ENCODE data around the gene GUCY1A2. TPM values are rescaled to one million over a fixed set of nuclear protein-coding genes. Genes with fewer than 3 reads are reported as not detected.

The GUCY1A2 gene
- total and polyA plus RNA-seq, 2 experiments from 2014 or later, result 0.15 to 0.54 TPM

- Histone ChIP-seq H3K4me1 (ENCODE audit: insufficient read depth) (peaks cover 7% of the 10 kb centered on the region; the same call in 1 of the 2 replicates), H3K79me2 (ENCODE audit: insufficient read depth) (no peaks in the 10 kb centered on the region), H4K20me1 (ENCODE audit: insufficient read depth) (no peaks in the 10 kb centered on the region), H3K4me2 (ENCODE audit: unreplicated experiment) (no peak overlapping the region), H3F3A (ENCODE audit: insufficient read depth) (no peaks in the 10 kb centered on the region), H3K9ac (no peak overlapping the region), H3K27ac (no peak overlapping the region), H3K9me3 (ENCODE audit: low read depth) (no peaks in the 10 kb centered on the region), H3K9me2 (ENCODE audit: insufficient read depth) (peaks cover 8% of the 10 kb centered on the region; the same call in 1 of the 2 replicates), H3K27me3 (replicated peaks; ENCODE audit: insufficient read depth) (no peaks in the 10 kb centered on the region), H3K36me3 (ENCODE audit: low read depth) (no peaks in the 10 kb centered on the region), H2AFZ (no peak overlapping the region), H3K4me3 (no peak overlapping the region)
- WGBS, 2 experiments (ENCODE audit: low coverage in 1 of 2, low lambda C conversion rate in 2 of 2, missing lambda C conversion rate in 2 of 2), result 42 to 53% methylated on average over 1 of the region's 1 CpG
- no peak for TF ChIP-seq EZH2 (IDR thresholded peaks at IDR 0.05; ENCODE audit: insufficient read depth, poor library complexity, severe bottlenecking)
- no peak for TF ChIP-seq EZH2phosphoT487 (IDR thresholded peaks at IDR 0.05; ENCODE audit: insufficient read depth, low read depth)
- in situ Hi-C loops (cut with MboI), result no loop called here
- peak; percentile 6 for DNase-seq
These were observed 48.5 kb downstream of the GUCY1A2 start for GRCh38 chr11:106969644-106970355.

GRCh38 chr11:106962995-106963394 is 55.3 kb downstream of the GUCY1A2 start:
- in situ Hi-C loops (cut with MboI), result no loop called here
- H3K36me3 ChIP-seq (ENCODE audit: low read depth), result no peaks in the 10 kb centered on the region
- H3K4me1 ChIP-seq (ENCODE audit: insufficient read depth), result peaks cover 27% of the 10 kb centered on the region
- no peak overlapping the region for H3K4me3 ChIP-seq
- H3K79me2 ChIP-seq (ENCODE audit: insufficient read depth), result no peaks in the 10 kb centered on the region
- H4K20me1 ChIP-seq (ENCODE audit: insufficient read depth), result no peaks in the 10 kb centered on the region
- H3K9ac ChIP-seq, result no peak overlapping the region
- no peak overlapping the region for H2AFZ ChIP-seq
- no peak overlapping the region for H3K4me2 ChIP-seq (ENCODE audit: unreplicated experiment)
- H3K9me3 ChIP-seq (ENCODE audit: low read depth), result no peaks in the 10 kb centered on the region
- DNase-seq, result no peak
- H3K9me2 ChIP-seq (ENCODE audit: insufficient read depth), result no peaks in the 10 kb centered on the region
- H3K27me3 ChIP-seq (replicated peaks; ENCODE audit: insufficient read depth), result no peaks in the 10 kb centered on the region
- no peak overlapping the region for H3K27ac ChIP-seq
- WGBS, 2 experiments (ENCODE audit: low coverage in 1 of 2, low lambda C conversion rate in 2 of 2, missing lambda C conversion rate in 2 of 2), result 93 to 97% methylated on average over 2 of the region's 2 CpGs
- H3F3A ChIP-seq (ENCODE audit: insufficient read depth), result peaks cover 18% of the 10 kb centered on the region
- no peak for TF ChIP-seq EZH2 (IDR thresholded peaks at IDR 0.05; ENCODE audit: insufficient read depth, poor library complexity, severe bottlenecking)
- no peak for TF ChIP-seq EZH2phosphoT487 (IDR thresholded peaks at IDR 0.05; ENCODE audit: insufficient read depth, low read depth)

GRCh38 chr11:106961518-106961917 is 56.8 kb downstream of the GUCY1A2 start:
- H3K79me2 ChIP-seq (ENCODE audit: insufficient read depth), result no peaks in the 10 kb centered on the region
- TF ChIP-seq EZH2phosphoT487 (IDR thresholded peaks at IDR 0.05; ENCODE audit: insufficient read depth, low read depth) (no peak), EZH2 (IDR thresholded peaks at IDR 0.05; ENCODE audit: insufficient read depth, poor library complexity, severe bottlenecking) (no peak)
- no peak overlapping the region for H2AFZ ChIP-seq
- peaks cover 27% of the 10 kb centered on the region for H3K4me1 ChIP-seq (ENCODE audit: insufficient read depth)
- H3K27ac ChIP-seq, result peak overlapping the region; percentile 62
- no peaks in the 10 kb centered on the region for H3K27me3 ChIP-seq (replicated peaks; ENCODE audit: insufficient read depth)
- peak overlapping the region; percentile 41; the same call in 1 of the 2 replicates for H3K4me3 ChIP-seq
- no peaks in the 10 kb centered on the region for H3K9me2 ChIP-seq (ENCODE audit: insufficient read depth)
- no peaks in the 10 kb centered on the region for H3K9me3 ChIP-seq (ENCODE audit: low read depth)
- H3K4me2 ChIP-seq (ENCODE audit: unreplicated experiment), result peak overlapping the region; percentile 76
- in situ Hi-C loops (cut with MboI), result no loop called here
- peaks cover 18% of the 10 kb centered on the region for H3F3A ChIP-seq (ENCODE audit: insufficient read depth)
- peak; percentile 96 for DNase-seq
- no peaks in the 10 kb centered on the region for H4K20me1 ChIP-seq (ENCODE audit: insufficient read depth)
- H3K36me3 ChIP-seq (ENCODE audit: low read depth), result no peaks in the 10 kb centered on the region
- H3K9ac ChIP-seq, result peak overlapping the region; percentile 33
- WGBS, 2 experiments (ENCODE audit: low coverage in 1 of 2, low lambda C conversion rate in 2 of 2, missing lambda C conversion rate in 2 of 2), result 0 to 4% methylated on average over 1 of the region's 1 CpG

GRCh38 chr11:106961048-106961447 is 57.2 kb downstream of the GUCY1A2 start:
- 3 to 14% methylated on average over 1 of the region's 1 CpG for WGBS, 2 experiments (ENCODE audit: low coverage in 1 of 2, low lambda C conversion rate in 2 of 2, missing lambda C conversion rate in 2 of 2)

More at GRCh38 chr11:106961048-106961447, 57.2 kb downstream of the GUCY1A2 start:
- Histone ChIP-seq H3K4me1 (ENCODE audit: insufficient read depth) (peaks cover 27% of the 10 kb centered on the region), H3K9me3 (ENCODE audit: low read depth) (no peaks in the 10 kb centered on the region), H3K4me2 (ENCODE audit: unreplicated experiment) (peak overlapping the region; percentile 76), H3K27me3 (replicated peaks; ENCODE audit: insufficient read depth) (no peaks in the 10 kb centered on the region), H2AFZ (no peak overlapping the region), H3K9me2 (ENCODE audit: insufficient read depth) (no peaks in the 10 kb centered on the region), H3K9ac (peak overlapping the region; percentile 33), H3K79me2 (ENCODE audit: insufficient read depth) (no peaks in the 10 kb centered on the region), H4K20me1 (ENCODE audit: insufficient read depth) (no peaks in the 10 kb centered on the region), H3K4me3 (peak overlapping the region; percentile 41; the same call in 1 of the 2 replicates), H3K36me3 (ENCODE audit: low read depth) (no peaks in the 10 kb centered on the region), H3K27ac (peak overlapping the region; percentile 62), H3F3A (ENCODE audit: insufficient read depth) (peaks cover 18% of the 10 kb centered on the region)
- in situ Hi-C loops (cut with MboI), result no loop called here
- DNase-seq, result peak; percentile 26
- TF ChIP-seq EZH2 (IDR thresholded peaks at IDR 0.05; ENCODE audit: insufficient read depth, poor library complexity, severe bottlenecking) (no peak), EZH2phosphoT487 (IDR thresholded peaks at IDR 0.05; ENCODE audit: insufficient read depth, low read depth) (no peak)

Data from GM23248 (cell line).